ENCODE measurements around the gene PTPRCAP. TPM values are rescaled to one million over a fixed set of nuclear protein-coding genes. Genes with fewer than 3 reads are reported as not detected.

The PTPRCAP gene
- total RNA-seq, 2 donors from 2014 or later = 112 to 228 TPM

DNA sequence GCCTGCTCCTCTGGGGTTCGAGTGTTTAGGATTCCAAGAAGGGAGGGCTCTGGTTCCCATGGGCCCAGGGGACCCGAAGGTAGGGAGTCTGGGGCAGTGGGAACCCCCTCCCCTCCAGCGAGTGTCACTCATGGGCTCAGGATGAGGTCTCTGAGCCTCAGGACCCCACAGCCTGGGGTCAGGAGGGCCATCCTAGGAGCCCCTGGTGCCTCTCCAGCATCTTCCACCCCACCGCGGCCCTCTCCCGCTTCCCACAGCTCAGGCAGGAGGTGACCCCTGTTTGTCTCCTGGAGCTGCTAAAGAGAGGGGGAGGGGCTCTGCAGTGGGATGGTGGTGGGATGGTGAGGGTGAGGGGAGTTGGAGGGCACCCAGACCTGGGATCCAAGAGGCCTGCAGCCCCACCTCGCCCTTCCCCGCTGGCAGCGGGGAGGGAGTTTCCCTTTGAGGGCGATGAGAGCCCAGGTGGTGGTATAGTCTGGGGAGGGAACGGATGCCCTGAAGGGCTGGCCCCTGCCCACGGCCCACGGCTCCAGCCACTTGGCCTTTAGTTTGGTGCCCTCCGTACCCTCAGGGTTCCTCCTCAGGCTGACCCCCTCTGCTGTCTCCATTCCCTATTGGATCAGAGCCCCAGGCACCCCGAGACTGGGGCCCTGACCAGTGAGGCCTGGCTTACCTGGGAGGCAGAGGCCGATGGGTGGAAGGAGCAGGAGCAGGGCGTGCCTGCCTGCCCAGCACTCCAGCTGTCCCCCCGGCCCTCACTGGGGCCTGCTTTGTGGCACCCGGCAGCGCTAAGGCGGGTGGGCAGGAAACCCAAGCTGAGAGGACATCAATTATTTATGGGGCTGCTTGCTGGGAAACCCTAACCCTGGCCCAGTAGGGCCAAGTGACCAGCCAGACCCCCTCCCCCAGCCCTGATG, 16.6 kb upstream of the PTPRCAP start:
- Mint-ChIP-seq H3K9me3 (no peaks in the 10 kb centered on the region), H3K4me3 (no peak overlapping the region)
- ATAC-seq (replicated peaks) = no peak

DNA sequence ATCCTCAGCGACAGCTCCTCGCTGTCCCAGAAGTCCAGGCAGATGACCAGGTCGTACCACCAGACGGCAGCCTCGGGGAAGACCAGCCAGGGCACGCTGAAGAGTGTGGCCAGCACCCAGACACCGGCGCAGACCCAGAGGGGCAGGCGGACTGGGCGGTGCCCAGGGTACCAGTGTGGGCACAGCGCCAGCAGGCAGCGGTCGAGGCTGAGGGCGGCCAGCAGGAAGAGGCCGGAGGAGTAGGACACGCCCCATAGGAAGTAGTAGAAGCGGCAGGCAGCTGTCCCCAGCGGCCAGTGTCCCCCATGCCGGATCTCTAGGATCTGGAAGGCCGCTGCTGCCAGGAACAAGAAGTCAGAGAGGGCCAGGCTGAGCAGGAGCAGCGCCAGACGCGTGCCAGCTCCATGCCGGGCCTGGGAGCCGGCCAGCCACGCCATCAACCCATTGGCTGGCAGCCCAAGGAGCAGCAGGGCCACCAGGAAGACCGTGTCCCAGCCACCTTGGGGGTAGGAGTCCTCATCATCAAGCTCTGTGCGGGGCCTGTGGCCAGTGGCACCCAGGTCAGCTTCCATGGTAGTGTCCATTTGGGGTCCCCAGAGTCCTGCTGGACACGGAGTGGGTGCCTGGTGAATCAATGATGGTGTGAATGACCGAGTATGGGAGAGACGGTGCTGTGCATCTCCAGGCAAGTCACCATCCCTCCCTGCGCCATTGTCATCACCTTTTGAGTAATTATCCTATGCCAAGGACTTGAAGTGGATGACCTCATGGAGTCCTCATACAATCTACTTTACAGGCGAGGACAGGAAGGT, 14.9 kb upstream of the PTPRCAP start, which contains the start of gene GPR152:
Gene GPR152 (minus strand): TSS at position 589 of the 812 bp plus-strand sequence. CDS start 5 bp downstream, at position 584.
- H3K27me3 Mint-ChIP-seq = no peaks in the 10 kb centered on the region
- H3K36me3 Mint-ChIP-seq (ENCODE audit: low read depth) = no peaks in the 10 kb centered on the region
- H3K27ac Mint-ChIP-seq = no peak within 1 kb of the TSS
- H3K4me3 Mint-ChIP-seq = no peak within 1 kb of the TSS
- no peaks in the 10 kb centered on the region for H3K9me3 Mint-ChIP-seq
- no peak for ATAC-seq (replicated peaks)
- H3K4me1 Mint-ChIP-seq = peaks cover 3% of the 10 kb centered on the region

More for the DNA sequence above, 16.6 kb upstream of the PTPRCAP start:
- Mint-ChIP-seq H3K4me1 (peaks cover 3% of the 10 kb centered on the region), H3K36me3 (ENCODE audit: low read depth) (no peaks in the 10 kb centered on the region), H3K27ac (no peak overlapping the region), H3K27me3 (no peaks in the 10 kb centered on the region)

DNA sequence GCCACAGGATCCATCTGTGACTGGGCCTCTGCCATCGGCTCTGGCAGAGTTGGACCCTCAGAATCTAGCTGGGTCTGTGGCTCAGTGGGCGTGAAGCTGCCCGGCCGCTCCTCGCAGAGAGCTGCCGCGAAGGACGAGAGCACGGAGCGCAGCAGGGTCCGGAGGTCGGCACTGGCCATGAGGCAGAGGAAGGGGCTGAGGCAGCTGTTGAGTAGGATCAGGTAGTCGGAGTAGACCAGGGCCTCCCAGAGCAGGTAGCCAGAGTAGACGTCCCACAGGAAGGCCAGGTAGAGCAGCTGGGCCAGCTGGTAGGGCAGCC, 14.1 kb upstream of the PTPRCAP start:
- Mint-ChIP-seq H3K4me3 (no peak overlapping the region), H3K27me3 (no peaks in the 10 kb centered on the region), H3K9me3 (no peaks in the 10 kb centered on the region), H3K27ac (no peak overlapping the region), H3K36me3 (ENCODE audit: low read depth) (no peaks in the 10 kb centered on the region), H3K4me1 (peaks cover 3% of the 10 kb centered on the region)
- no peak for ATAC-seq (replicated peaks)

DNA sequence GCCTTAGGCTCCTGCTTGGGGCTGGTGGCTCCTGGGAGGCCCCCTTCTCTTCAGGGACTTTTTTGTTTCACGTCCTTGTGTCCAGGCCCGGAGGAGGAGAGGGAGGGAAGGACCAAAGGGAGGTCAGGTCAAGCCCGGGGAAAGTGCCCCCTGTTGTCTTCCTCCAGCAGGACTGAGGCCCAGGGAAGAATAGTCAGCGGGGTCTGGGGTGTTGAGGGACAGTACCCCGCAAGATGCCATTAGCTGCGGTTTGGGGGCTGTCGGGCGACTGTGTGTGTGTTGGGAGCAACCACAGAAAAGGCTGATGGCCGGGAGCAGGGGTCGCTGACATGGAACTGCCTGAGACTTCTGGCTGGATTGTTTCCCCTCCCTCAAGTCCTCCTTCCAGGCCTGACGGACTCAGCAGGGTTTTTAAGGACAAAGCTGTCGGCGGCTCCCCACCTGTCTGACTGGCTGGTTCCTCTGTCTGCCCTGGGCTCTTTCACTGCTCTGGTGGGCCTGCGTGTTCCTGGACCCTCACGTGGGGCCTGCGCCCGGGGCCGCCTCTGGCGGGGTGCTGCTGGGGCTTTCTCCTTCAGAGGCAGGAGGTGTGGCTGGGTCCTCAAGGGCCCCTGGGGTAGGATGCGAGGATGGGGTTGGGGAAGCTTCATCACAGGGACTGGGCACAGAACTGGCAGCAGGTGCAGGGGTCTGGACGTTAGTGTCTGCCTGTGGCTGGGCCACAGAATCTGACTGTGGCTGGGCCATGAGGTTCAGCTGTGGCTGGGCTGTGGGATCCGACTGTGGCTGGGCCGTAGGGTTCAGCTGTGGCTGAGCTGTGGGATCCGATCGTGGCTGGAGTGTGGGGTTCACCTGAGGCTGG, 13.5 kb upstream of the PTPRCAP start:
- Mint-ChIP-seq H3K9me3 (no peaks in the 10 kb centered on the region), H3K4me3 (no peak overlapping the region), H3K4me1 (peaks cover 7% of the 10 kb centered on the region), H3K27me3 (no peaks in the 10 kb centered on the region), H3K36me3 (ENCODE audit: low read depth) (no peaks in the 10 kb centered on the region), H3K27ac (no peak overlapping the region)
- ATAC-seq (replicated peaks) = no peak

DNA sequence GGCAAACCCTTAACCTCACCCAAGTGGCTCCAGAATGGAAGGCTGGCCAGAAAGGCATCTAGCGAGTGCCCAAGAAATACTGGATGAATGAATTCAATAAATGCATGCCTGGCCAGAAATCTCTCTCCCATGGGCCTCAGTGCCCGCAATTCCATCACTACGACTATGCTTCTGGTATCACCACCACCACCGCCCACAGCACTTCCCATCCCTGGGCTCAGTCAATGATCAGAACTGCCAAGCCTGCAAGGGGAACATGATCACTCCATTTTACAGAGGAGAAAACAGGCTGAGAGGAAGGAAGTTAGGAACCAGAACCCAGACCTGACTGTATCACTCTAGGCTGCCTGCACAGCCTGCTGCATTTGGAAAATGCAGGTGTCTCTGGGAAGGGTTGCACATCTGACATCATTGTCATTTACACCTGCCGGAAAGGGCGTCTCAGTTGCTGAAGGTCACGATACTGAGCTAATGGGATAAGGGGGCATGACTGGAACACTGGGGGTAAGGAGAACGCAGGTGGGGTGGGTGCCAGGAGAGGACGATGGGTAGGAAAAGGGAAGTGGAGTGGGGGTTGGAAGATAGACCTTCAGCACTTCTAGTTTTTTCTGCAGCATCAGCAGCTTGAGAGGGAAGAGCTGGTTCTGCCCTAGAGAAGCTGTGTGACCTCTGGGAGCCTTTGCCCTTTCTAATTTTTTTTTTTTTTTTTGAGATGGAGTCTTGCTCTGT, 11.8 kb upstream of the PTPRCAP start:
- Mint-ChIP-seq H3K27ac (no peak overlapping the region), H3K36me3 (ENCODE audit: low read depth) (no peaks in the 10 kb centered on the region), H3K27me3 (no peaks in the 10 kb centered on the region), H3K4me1 (peaks cover 21% of the 10 kb centered on the region), H3K9me3 (no peaks in the 10 kb centered on the region), H3K4me3 (no peak overlapping the region)
- ATAC-seq (replicated peaks) = no peak

DNA sequence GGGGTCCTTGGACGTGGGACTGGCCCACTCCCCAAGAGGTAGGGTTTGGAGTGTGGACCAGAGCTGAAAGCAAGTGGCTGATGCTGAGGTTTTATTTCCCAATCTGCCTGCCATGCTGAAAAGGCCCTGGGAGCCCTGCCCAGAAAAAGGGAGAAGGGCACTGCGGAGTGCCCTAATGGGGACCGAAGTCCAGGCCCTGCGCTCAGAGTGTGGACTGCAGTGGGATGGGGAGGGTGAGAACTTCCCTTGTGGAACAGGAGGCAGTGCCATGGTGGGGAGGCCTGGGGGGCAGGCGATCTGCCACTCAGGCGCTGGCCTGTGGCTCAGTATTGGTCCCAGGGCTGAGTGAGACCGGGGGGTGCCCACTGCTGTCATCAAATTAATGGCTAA, 10.7 kb upstream of the PTPRCAP start:
- H3K36me3 Mint-ChIP-seq (ENCODE audit: low read depth) = no peaks in the 10 kb centered on the region
- H3K4me3 Mint-ChIP-seq = no peak overlapping the region
- ATAC-seq (replicated peaks) = no peak
- H3K27ac Mint-ChIP-seq = no peak overlapping the region
- no peaks in the 10 kb centered on the region for H3K27me3 Mint-ChIP-seq
- peaks cover 21% of the 10 kb centered on the region for H3K4me1 Mint-ChIP-seq
- H3K9me3 Mint-ChIP-seq = no peaks in the 10 kb centered on the region

DNA sequence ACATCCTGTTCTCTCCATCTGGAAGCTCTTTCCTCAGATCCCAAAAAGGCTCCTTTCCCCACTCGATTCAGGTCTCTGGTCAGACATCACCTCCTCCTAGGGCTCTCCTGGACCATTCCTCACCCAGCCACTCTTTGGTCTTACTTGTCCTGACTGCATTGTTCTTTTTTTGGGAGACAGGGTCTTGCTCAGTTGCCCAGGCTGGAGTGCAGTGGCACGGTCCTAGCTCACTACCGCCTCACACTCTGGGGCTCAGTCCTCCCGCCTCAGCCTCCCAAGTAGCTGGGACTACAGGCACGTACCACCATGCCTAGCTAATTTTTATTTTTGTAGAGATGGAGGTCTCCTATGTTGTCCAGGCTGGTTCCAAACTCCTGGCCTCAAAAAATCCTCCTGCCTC, 8.0 kb upstream of the PTPRCAP start:
- no peaks in the 10 kb centered on the region for H3K9me3 Mint-ChIP-seq
- peaks cover 23% of the 10 kb centered on the region for H3K4me1 Mint-ChIP-seq
- H3K27ac Mint-ChIP-seq = peak overlapping the region; percentile 88
- peaks cover under 1% of the 10 kb centered on the region for H3K36me3 Mint-ChIP-seq (ENCODE audit: low read depth)
- no peak for ATAC-seq (replicated peaks)
- H3K27me3 Mint-ChIP-seq = no peaks in the 10 kb centered on the region
- H3K4me3 Mint-ChIP-seq = peak overlapping the region; percentile 76

DNA sequence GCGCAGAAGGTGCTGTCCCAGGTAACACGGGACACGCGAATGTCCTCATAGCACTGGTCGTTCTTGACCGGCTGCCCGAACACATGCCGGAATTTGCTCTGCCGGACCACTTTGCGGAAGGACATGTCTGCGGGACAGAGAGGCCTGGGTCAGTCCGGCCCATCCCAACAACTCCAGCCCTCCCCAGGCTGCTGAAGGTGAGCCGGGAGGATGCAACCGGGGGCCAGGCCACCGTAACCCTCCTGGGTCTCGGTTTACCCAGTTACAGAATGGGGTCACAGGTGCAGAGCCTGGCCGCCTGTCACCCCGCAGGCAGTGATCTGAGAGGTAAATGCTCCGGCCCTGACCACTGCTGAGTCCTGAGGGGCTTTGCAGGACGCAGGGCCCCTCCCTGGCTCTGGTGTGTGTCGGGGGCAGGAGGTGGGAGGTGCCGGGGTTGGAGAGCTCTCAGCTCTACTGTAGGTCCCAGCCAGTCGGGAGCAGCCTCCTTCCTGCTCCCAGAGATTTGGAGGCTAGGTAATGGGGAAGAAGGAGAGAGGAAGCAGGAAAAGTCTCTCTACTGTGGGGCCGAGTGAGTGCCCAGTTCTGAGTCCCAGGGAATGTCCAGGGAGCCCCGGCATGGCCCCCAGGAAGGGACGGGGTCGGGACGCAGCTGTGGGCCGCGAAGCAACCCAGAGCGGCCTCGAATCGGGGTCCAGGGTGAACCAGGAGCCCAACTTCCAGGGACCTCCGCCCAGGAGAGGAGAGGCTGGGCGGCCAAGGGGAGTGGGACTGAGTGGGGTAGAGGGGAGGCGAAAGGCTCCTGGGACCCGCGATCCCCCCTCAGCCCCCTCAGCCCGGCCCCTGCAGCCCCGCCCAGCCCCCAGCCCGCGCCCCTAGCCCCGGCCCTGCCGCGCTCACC, 5.3 kb upstream of the PTPRCAP start:
- peak overlapping the region; percentile 95 for H3K4me3 Mint-ChIP-seq
- H3K36me3 Mint-ChIP-seq (ENCODE audit: low read depth) = peaks cover 28% of the 10 kb centered on the region
- no peaks in the 10 kb centered on the region for H3K27me3 Mint-ChIP-seq
- ATAC-seq (replicated peaks) = no peak
- H3K9me3 Mint-ChIP-seq = no peaks in the 10 kb centered on the region
- peaks cover 22% of the 10 kb centered on the region for H3K4me1 Mint-ChIP-seq
- H3K27ac Mint-ChIP-seq = peak overlapping the region; percentile 75

DNA sequence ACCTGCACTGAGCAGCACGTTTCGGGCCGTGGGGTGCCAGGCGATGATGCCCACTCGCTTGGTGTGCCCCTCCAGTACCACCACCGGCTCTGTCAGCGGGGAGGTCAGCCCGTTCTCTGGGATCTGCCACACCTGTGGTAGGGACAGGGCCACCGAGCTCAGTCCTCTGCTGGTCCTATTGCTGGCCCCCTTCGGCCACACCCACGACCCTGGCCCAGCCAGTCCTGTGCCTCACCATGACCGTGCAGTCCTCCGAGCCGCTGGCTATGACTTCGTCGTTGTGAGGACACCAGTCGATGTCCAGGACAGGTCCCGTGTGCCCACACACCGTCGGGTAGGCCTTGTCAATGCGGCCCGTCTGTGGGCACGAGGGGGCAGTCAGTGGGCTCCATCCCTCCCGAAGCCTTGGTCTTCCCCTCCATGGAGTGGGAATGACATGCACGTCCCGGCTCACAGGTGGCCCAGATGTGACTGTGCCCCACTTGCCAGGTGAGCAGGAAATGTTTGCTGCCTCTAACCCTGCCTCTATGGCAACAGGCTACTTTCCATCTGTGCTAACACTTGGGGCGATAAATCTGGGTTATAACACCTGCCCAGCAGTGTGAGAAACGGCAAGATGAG, 4.4 kb upstream of the PTPRCAP start:
- H3K4me1 Mint-ChIP-seq = peaks cover 22% of the 10 kb centered on the region
- H3K9me3 Mint-ChIP-seq = no peaks in the 10 kb centered on the region
- H3K36me3 Mint-ChIP-seq (ENCODE audit: low read depth) = peaks cover 37% of the 10 kb centered on the region
- ATAC-seq (replicated peaks) = no peak
- H3K27ac Mint-ChIP-seq = peak overlapping the region; percentile 92
- H3K4me3 Mint-ChIP-seq = peak overlapping the region; percentile 95
- no peaks in the 10 kb centered on the region for H3K27me3 Mint-ChIP-seq

DNA sequence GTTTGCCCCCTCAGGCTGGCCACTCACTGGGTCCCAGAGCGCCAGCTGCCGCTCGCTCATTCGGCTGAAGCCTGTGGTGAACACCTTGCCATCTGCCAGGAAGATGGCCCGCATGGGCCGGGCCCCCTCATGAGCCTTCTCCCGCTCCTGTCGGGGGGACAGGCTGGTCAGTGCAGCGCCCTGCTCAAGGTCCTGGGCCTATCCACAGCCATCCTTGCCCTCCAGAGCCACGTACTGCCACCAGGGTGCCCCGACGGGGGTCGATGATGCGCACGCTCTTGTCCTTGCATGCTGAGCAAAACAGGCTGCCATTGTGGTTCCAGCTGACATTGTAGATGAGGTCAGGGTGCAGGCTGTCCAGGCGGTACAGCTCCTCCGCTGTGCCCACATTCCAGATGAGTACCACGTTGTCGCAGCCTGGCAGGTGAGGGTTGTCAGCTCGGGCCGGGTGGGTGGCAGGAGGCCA, 3.6 kb upstream of the PTPRCAP start:
- Mint-ChIP-seq H3K27me3 (no peaks in the 10 kb centered on the region), H3K4me3 (peak overlapping the region; percentile 95), H3K27ac (peak overlapping the region; percentile 92), H3K36me3 (ENCODE audit: low read depth) (peaks cover 44% of the 10 kb centered on the region), H3K4me1 (peaks cover 20% of the 10 kb centered on the region), H3K9me3 (no peaks in the 10 kb centered on the region)
- ATAC-seq (replicated peaks) = no peak

DNA sequence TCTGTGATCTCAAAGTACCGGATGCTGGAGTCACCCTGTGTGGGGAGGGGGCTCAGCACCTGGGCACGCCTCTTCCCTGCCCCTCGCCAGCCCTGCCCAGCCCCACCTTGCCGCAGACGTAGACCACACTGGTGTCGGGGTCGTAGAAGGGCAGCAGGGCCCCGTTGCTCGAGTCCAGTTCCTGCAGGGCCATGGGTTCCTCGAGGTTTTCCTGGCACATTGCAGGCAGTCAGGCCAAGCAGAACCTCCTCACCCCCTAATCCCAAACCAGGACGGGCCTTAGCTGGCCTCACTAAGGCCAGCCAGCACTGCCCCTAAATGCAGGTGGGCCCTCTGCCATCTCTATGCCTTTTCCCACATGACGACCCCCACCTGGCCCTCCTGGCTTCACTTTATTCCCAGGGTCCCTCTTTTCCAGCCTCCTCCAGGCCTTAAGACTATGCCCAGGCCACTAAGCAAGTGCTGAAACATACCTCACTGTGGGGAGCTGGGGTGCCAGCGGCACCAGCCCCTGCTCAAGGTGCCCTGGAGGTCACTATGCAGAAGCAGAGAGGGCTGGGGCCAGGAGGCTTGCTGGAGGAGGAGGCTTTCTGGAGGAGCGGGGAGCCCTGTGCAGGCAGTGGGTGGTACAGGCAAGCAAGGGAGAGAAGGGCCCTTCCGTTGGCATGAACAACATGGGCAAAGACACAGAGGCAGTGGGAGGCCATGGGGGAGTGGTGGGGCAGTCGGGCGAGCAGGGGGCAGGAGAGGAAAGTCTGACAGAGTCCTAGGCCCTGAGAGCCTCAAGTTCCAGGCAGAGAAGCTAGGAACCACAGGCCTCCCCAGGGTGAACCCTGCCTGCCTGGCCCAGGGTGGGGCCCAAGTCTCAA, 3.0 kb upstream of the PTPRCAP start:
- H3K4me1 Mint-ChIP-seq = peaks cover 13% of the 10 kb centered on the region
- no peaks in the 10 kb centered on the region for H3K9me3 Mint-ChIP-seq
- ATAC-seq (replicated peaks) = no peak
- no peaks in the 10 kb centered on the region for H3K27me3 Mint-ChIP-seq
- H3K27ac Mint-ChIP-seq = peak overlapping the region; percentile 92
- peak overlapping the region; percentile 95 for H3K4me3 Mint-ChIP-seq
- peaks cover 51% of the 10 kb centered on the region for H3K36me3 Mint-ChIP-seq (ENCODE audit: low read depth)

All from activated T-helper 17 cell treated with anti-CD3 and anti-CD28 coated beads, Interleukin-2, amount 50 U/mL, for 72 hours (primary cell).